Measurements from ENCODE around the gene PRDM16.

DNA sequence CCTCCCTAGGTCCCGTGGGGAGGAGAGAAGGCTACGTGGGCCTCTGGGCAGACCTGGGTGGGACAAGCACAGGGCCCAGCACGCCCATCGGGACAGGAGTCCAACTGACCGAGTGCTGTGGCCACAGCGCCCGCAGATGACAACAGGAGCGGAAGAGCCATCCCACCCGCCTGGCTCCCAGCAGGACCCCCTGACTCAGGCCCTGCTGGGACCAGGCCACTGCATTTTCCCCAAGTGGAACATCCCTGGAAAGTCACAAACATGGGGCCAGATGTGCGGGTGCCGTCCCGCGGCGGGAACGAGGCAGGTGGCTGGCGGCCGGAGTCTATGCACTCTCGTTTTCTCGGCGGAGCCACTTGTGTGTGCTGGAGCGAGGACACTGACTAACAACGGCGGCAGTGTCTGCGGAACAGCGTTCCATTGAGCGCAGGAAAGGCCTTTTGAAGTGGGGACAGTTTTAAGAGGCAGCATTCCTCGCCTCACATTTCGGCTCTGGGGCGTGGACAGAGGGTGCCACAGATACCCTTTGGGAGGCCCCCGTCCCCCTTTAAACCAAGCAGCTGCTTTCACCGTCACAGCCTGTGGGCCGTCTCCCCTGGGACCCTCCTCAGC is 291.7 kb downstream of the PRDM16 start:
- TF ChIP-seq GABPA (IDR thresholded peaks at IDR 0.05; ENCODE audit: borderline replicate concordance, insufficient read depth, low read length) (no peak), CTCF (IDR thresholded peaks at IDR 0.05; ENCODE audit: control extremely low read depth in 1 of 3, insufficient read depth in 1 of 3, low read depth in 1 of 3, low read length in 3 of 3) (no peak), EP300 (IDR thresholded peaks at IDR 0.05; ENCODE audit: borderline replicate concordance in 1 of 2, low read depth in 2 of 2, low read length in 2 of 2) (no peak)

Measured in H1 (cell line).